DOHH2 (cell line): ENCODE measurements around the gene TERT.
"Not testable (repeated sequence)": the region's sequence is repeated elsewhere in the genome, so short reads cannot be mapped to it uniquely, and the experiment has no call there.

Experiments
- H3F3A ChIP-seq: fragments of 200-600 bp; sonication (generic), shearing (Covaris generic); 2 replicates; pipeline ENCODE4 v1.6.0; 2016; ENCODE audit warnings: antibody characterized with exemption, mild to moderate bottlenecking; ENCODE audit not compliant: control insufficient read depth, insufficient read depth
- H3K27ac ChIP-seq: fragments of 200-600 bp; sonication (generic); 2 replicates; pipeline ENCODE4 v1.5.1; 2014; ENCODE audit warnings: low read depth, mild to moderate bottlenecking, low read length, moderate library complexity
- H3K27me3 ChIP-seq: fragments of 200-600 bp; sonication (generic); 2 replicates; pipeline ENCODE4 v1.6.1; 2014; ENCODE audit warnings: mild to moderate bottlenecking, low read length, mixed read lengths; ENCODE audit not compliant: control insufficient read depth
- H3K36me3 ChIP-seq: fragments of 200-600 bp; sonication (generic); 2 replicates; pipeline ENCODE4 v1.6.1; 2014; ENCODE audit warnings: mild to moderate bottlenecking, low read length, moderate library complexity, mixed read lengths; ENCODE audit not compliant: control insufficient read depth
- H3K4me1 ChIP-seq: fragments of 200-600 bp; sonication (generic); 2 replicates; pipeline ENCODE4 v1.6.1; 2014; ENCODE audit warnings: mild to moderate bottlenecking, low read length, mixed read lengths; ENCODE audit not compliant: control insufficient read depth
- H3K4me2 ChIP-seq: fragments of 200-600 bp; sonication (generic); 2 replicates; pipeline ENCODE4 v1.6.0; 2014; ENCODE audit warnings: mild to moderate bottlenecking, low read length, moderate library complexity
- H3K4me3 ChIP-seq: fragments of 200-600 bp; sonication (generic); 2 replicates; pipeline ENCODE4 v1.5.1; 2014; ENCODE audit warnings: mild to moderate bottlenecking, low read length, mixed read lengths
- H3K79me2 ChIP-seq: fragments of 200-600 bp; sonication (generic); 2 replicates; pipeline ENCODE4 v1.6.1; 2014; ENCODE audit warnings: mild to moderate bottlenecking, low read length, mixed read lengths; ENCODE audit not compliant: control insufficient read depth
- H3K9me2 ChIP-seq: fragments of 200-600 bp; sonication (generic); replicated peaks from 2 replicates; pipeline ENCODE4 v1.6.1; 2014; ENCODE audit warnings: mild to moderate bottlenecking, low read length, mixed read lengths; ENCODE audit not compliant: control insufficient read depth
- H3K9me3 ChIP-seq: fragments of 200-600 bp; sonication (generic); 2 replicates; pipeline ENCODE4 v1.6.1; 2014; ENCODE audit warnings: antibody characterized with exemption, low read length, mixed read lengths; ENCODE audit not compliant: control insufficient read depth, insufficient read depth
- H4K20me1 ChIP-seq: fragments of 200-600 bp; sonication (generic); 2 replicates; pipeline ENCODE4 v1.6.0; 2014; ENCODE audit warnings: low read depth, mild to moderate bottlenecking, antibody characterized with exemption, low read length, moderate library complexity; ENCODE audit not compliant: control insufficient read depth, insufficient read depth
- EZH2phosphoT487 ChIP-seq: fragments of 200-600 bp; sonication (generic); IDR thresholded peaks from 2 replicates; pipeline ENCODE4 v1.6.1; 2017; ENCODE audit warnings: borderline replicate concordance, mild to moderate bottlenecking, antibody characterized with exemption, low read length, moderate library complexity, mixed read lengths
- TF ChIP-seq, protein P1 (sequence below): fragments of 200-600 bp; sonication (generic); IDR thresholded peaks from one replicate; pipeline ENCODE4 v1.5.1; 2014; ENCODE audit warnings: antibody characterized with exemption, mild to moderate bottlenecking, low read depth, low read length; ENCODE audit not compliant: poor library complexity, severe bottlenecking

TERT gene

DNA sequence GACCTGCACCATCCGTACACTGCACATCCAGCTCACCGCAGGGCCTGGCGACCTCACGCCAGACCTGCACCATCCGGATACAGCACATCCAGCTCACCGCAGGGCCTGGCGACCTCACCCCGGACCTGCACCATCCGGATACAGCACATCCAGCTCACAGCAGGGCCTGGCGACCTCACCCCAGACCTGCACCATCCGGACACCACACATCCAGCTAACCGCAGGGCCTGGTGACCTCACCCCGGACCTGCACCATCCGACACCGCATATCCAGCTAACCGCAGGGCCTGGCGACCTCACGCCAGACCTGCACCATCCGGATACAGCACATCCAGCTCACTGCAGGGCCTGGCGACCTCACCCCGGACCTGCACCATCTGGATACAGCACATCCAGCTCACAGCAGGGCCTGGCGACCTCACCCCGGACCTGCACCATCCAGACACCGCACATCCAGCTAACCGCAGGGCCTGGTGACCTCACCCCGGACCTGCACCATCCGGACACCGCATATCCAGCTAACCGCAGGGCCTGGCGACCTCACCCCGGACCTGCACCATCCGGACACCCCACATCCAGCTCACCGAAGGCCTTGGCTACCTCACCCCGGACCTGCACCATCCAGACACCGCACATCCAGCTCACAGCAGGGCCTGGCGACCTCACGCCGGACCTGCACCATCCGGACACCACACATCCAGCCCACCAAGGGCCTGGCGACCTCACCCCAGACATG lies 11.7 kb downstream of the TERT start:
- H3F3A ChIP-seq, H3K4me1 ChIP-seq, H4K20me1 ChIP-seq, H3K27ac ChIP-seq, H3K9me3 ChIP-seq, H3K4me3 ChIP-seq, H3K27me3 ChIP-seq, H3K9me2 ChIP-seq, H3K4me2 ChIP-seq: not testable (repeated sequence)
- peaks cover 89% of the 10 kb centered on the region for H3K79me2 ChIP-seq
- H3K36me3 ChIP-seq: peaks cover 68% of the 10 kb centered on the region

DNA sequence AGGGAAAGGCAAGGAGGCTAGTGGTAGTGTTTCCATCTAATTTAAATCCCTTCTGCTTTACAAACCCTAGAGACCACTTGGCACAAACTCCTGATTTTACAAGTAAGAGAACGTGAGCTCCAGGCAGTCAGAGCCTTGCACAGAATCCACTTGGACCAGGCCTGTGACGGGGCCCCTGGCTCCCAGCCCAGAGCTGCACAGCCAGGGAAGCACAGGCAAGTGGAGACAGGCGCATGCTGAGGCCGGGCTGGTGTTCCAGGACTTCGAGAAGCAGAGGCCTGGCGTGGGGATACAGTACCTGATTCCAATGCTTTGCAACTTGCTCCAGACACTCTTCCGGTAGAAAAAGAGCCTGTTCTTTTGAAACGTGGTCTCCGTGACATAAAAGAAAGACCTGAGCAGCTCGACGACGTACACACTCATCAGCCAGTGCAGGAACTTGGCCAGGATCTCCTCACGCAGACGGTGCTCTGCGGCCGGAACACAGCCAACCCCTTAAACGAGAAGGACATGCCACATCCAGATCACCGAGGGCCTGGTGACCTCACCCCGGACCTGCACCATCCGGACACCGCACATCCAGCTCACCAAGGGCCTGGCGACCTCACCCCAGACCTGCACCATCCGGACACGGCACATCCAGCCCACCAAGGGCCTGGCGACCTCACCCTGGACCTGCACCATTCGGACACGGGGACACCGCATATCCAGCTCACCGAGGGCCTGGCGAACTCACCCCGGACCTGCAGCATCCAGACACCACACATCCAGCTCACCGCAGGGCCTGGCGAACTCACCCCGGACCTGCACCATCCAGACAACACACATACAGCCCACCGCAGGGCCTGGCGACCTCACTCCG lies 12.5 kb downstream of the TERT start:
- H3K36me3 ChIP-seq: peaks cover 67% of the 10 kb centered on the region

DNA sequence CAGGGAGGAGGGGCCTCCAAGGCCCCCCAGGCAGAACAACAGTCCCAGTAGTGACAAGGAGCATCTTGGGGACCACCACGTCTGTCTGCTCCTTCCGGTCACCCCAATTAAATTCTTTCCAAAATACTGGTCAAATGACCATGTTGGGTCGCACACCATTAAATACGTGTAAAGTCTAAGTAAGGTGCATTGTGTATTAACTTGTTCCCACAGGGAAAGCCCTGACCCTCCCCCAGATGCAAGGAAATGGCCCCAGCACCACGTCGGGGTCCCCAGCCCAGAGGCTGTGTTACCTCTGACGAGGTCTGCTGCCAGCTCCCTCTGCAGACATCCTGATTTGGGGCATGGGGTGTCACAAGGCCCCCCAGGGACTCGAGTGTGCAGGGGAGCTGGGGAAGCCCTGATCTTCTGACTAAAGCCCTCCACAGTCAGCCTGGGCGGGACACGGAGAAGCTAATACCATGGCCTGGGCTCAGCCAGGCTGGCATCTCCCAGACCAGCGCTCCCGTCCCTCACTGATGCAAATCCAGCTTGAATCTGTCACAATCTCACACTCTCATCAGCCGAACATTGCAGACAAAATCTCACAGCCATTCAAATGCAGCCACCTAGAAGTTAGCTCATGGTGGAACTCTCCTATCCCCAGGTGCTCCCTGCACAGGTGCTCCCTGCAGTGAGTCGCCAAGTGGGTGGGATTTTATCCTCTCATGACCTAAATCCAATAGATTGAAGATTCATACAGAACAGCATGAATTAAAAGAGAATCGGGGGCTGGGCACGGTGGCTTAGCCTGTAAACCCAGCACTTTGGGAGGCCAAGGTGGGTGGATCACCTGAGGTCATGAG lies 13.6 kb downstream of the TERT start:
- no peaks in the 10 kb centered on the region for H3K9me2 ChIP-seq
- no peaks in the 10 kb centered on the region for H3F3A ChIP-seq
- H4K20me1 ChIP-seq: no peaks in the 10 kb centered on the region
- H3K27me3 ChIP-seq: no peaks in the 10 kb centered on the region
- no peaks in the 10 kb centered on the region for H3K9me3 ChIP-seq
- H3K4me2 ChIP-seq: no peak overlapping the region
- peaks cover 89% of the 10 kb centered on the region for H3K79me2 ChIP-seq
- H3K4me1 ChIP-seq: no peaks in the 10 kb centered on the region
- TF ChIP-seq EZH2phosphoT487: no peak
- TF ChIP-seq, protein P1, sequence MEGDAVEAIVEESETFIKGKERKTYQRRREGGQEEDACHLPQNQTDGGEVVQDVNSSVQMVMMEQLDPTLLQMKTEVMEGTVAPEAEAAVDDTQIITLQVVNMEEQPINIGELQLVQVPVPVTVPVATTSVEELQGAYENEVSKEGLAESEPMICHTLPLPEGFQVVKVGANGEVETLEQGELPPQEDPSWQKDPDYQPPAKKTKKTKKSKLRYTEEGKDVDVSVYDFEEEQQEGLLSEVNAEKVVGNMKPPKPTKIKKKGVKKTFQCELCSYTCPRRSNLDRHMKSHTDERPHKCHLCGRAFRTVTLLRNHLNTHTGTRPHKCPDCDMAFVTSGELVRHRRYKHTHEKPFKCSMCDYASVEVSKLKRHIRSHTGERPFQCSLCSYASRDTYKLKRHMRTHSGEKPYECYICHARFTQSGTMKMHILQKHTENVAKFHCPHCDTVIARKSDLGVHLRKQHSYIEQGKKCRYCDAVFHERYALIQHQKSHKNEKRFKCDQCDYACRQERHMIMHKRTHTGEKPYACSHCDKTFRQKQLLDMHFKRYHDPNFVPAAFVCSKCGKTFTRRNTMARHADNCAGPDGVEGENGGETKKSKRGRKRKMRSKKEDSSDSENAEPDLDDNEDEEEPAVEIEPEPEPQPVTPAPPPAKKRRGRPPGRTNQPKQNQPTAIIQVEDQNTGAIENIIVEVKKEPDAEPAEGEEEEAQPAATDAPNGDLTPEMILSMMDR: no peak
- H3K27ac ChIP-seq: no peak overlapping the region
- H3K36me3 ChIP-seq: peaks cover 68% of the 10 kb centered on the region
- H3K4me3 ChIP-seq: no peak overlapping the region

More for the DNA sequence above, 12.5 kb downstream of the TERT start:
- Histone ChIP-seq H3K4me2 (no peak overlapping the region), H3F3A (no peaks in the 10 kb centered on the region), H3K27ac (no peak overlapping the region), H3K4me3 (no peak overlapping the region), H3K9me2 (no peaks in the 10 kb centered on the region), H3K9me3 (no peaks in the 10 kb centered on the region), H3K79me2 (peaks cover 89% of the 10 kb centered on the region), H3K27me3 (no peaks in the 10 kb centered on the region), H4K20me1 (no peaks in the 10 kb centered on the region), H3K4me1 (no peaks in the 10 kb centered on the region)
- TF ChIP-seq, protein P1: no peak
- no peak for TF ChIP-seq EZH2phosphoT487
